GM20431 (cell line): ENCODE measurements around the gene CLIP2.

Source experiments
- in situ Hi-C: fragments of 300-500 bp; cut with MseI, MboI; formaldehyde crosslinking; loops from one replicate; pipeline ENCODE4 v1.15.0; 2020; ENCODE audit warnings: low sequenced_read_pairs; ENCODE audit not compliant: unreplicated experiment

Gene CLIP2

DNA sequence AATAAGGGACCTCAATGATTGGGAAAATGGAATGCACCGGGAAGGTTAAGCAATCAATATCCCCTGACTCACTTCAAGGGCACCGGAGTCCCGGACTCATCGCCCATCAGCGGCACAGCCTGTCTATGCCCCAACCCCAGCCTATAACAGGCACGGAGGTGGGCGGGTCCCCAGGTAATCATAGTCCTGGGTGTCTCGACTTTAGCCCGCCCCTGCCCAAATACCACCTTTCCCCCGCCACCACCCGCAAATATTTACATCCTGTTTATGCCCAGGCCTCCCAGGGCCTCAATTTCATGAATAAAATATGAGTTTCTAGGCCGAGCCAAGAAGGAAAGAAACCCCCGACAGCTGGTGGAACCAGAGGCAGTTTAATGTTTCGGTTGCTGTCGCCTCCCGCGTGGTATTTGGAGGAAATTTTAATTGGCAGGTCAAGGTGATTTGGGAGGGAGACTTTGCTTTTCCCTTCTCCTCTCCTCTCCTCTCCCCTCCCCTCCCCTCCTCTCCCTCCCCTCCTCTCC, 19.4 kb upstream of the CLIP2 start:
- in situ Hi-C loops: no loop called here

DNA sequence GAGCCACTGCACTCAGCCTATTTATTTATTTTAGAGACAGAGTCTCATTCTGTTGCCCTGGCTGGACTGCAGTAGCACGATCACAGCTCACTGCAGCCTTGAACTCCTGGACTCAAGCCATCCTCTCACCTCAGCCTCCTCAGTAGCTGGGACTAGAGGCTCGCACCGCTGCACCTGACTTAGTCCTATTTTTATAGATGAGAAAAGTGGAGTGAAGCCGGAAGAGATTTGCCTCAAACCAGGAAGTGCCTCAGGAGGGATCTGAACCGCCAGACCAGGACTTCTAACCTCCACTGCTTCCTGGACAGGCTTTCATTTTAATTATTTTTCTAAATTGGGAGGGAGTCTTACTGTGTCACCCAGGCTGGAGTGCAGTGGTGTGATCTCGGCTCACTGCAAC, 17.5 kb upstream of the CLIP2 start:
- in situ Hi-C loops: no loop called here

DNA sequence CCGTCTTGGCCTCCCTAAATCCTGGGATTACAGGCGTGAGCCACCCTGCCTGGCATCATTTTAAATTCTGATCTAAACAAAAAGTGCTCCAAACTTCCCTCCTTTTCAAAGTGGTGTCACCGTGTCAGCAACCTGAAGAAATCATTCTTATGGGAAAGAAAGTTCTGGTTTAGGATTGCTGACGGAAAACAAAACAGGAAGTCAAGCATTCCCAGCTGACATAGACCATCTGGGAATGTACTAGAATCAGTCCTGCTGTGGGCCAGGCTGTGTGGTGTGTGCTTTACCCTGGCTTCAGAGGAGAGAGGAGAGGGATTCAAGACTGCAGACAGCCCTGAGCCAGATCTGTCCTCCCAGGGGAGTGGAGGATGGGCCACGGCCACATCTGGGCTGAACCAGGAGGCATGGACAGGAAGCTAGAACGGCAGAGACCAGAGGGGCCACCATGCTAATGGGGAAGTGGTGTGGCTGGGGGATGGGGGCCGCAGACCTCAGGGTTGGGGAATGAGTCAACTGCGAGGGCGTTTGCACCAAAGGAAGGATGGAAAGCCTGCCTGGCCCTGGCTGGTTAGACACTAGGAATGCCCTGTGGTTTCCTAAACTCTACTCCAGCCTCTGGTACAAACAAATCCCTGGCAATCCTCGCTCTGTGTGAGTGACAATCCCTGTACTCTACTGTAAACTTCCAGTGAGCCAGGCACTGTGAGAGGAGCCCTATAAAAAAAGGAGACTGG, 16.7 kb upstream of the CLIP2 start:
- in situ Hi-C loops: no loop called here

DNA sequence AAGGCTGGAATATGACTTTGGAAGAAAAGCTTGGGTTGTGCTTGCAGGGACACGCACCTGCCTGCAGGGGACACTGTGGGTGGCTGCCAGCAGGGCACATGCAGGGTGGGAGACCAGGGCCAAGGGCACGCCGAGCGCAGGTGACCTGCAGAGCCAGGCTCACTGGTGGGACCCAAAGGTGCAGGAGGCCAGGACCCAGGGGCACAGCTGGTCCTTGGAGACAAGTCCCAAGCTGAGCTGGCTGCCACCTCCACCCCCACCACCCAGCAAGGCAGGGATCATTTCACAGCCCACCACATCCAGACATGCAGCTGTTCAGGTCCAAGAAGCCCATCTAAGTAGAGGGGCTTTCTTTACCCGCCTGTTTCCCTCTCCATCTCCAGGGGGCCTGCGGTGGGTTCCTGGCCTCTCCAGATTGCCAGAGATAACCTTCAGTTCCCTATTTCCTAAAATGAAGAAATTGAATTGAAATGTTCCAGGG, 13.8 kb upstream of the CLIP2 start:
- in situ Hi-C loops: no loop called here

DNA sequence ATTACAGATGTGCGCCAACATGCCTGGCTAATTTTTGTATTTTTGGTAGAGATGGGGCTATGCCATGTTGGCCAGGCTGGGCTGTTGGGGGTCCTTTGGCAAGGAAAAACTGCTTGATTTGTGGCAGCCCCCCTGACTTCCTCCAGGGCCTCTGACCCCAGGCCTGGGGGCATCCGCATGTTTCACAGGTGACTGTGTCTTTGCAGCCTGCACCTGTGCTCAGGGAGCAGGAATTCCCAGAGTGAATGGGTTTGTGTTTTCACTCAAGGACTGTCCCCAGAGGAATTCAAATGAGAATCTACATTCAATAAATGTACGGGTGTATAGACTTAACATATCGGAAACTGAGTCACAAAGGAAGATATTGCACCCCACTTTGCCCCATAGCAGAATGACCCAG, 11.6 kb upstream of the CLIP2 start:
- in situ Hi-C loops: no loop called here

DNA sequence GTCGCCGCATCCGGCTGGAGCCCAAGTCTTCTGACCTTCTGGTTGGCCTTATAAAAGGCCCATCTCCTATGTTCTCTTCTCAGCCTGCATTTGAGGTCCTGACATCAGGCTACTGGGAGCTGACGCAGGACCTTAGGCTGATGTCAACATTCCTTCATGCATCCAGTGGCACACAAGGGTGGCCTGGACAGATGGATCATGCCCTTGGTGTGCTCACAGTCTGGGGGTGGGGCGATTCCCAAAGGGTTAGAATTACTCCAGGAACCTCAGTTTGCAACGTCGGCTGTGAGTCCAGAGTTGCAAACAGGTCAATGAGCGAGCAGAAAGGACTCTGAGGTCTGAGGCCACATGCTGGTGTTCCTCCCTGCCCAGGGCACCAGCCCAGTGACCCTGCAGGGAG, 8.2 kb upstream of the CLIP2 start:
- in situ Hi-C loops: no loop called here

DNA sequence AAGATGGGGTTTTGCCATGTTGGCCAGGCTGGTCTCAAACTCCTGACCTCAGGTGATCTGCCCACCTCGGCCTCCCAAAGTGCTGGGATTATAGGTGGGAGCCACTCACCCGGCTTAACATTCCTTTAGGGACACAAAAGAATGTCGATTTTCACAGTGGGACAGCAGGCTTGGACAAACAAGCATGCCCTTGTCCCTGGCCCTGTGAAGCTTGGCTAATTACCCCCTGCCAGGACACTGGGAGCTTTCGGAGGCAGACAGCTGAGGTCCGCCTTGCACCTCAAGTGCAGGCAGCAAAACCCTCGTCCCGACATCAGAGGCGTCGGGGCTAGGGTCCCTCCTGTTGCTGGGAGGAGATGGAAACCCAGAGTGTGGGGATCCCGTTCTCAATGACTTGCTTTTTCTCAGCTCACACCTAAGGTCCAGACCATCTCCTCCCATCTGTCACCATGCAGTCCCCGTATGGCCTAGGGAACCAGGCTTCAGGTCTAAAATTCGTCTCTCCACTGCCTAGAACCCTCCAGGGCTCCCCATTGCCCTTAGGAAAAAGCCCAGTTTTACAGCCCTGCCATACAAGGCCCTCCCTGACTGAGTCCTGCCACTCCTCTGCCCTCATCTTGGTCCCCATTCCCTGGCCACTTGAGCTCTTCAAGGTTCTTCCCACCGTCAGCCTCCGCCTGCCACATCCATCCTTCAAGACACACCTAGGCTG, 6.3 kb upstream of the CLIP2 start:
- in situ Hi-C loops: no loop called here

DNA sequence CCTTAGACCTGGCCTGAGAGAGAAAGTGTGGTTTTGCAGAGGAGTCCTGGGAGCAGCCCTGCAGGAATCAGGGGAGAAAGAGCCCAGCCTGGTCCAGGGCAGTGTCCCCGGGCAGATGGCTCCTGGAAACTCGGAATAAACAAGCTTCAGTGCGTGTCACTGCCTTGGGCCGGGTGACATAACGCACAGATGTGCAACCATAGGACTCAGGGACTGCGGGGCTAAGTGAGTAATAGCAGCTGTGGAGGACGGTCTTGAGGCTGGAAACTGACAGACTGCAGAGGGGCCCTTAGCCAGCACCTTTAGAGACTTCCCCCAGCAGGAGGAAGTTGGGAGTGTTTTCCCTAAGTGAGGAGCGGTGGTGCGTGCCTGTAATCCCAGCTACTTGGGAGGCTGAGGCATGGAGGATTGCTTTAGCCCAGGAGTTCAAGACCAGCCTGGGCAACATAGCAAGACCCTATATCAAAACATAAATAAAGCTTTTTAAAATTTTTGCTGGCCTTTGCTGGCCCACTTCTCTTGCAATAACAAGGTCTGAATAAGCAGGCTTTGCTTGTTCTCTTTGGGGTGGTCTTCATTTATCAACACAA, 5.3 kb upstream of the CLIP2 start:
- in situ Hi-C loops: no loop called here

DNA sequence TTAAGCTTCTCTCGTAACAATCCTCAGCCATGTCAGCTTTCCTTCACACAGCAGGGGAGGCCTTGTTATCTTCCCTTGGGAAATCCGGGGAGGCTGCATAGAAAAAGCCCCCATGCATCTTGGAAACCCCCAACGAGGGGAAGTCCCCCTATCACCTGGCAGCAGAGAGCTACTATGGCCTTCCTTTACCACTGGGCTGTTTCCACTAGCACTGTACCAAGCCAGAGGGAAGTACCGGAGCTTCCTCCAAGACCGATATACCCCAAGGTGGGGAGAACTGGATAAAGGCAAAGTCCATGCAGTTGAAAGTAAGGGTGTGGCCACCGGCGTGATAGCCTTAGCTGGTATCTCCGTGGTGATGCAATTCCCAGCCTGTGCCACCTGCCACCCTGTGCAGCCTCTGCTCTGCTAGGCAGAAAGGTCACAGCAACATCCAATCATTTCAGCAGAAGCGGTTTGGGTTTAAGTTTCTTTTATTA, 4.4 kb upstream of the CLIP2 start:
- in situ Hi-C loops: no loop called here

DNA sequence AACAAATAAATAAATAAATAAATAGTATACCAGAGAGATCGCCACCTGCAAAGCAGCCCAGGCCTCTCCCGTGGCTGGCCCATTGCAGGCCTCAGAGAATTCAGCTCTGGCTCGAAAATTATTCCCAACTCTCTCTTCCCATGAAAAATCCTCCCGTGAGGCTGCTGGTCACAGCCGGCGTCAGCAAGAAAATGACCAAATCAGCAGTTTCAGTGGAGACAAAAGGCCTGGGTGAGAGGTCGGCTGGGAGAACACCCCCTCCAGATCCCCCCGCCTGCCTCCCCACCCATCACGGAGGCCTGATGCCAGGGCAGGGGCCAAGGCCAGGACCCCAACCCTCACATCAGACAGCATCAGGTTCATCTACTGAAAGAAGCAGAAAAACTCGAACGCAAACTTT, 3.1 kb upstream of the CLIP2 start:
- in situ Hi-C loops: no loop called here

DNA sequence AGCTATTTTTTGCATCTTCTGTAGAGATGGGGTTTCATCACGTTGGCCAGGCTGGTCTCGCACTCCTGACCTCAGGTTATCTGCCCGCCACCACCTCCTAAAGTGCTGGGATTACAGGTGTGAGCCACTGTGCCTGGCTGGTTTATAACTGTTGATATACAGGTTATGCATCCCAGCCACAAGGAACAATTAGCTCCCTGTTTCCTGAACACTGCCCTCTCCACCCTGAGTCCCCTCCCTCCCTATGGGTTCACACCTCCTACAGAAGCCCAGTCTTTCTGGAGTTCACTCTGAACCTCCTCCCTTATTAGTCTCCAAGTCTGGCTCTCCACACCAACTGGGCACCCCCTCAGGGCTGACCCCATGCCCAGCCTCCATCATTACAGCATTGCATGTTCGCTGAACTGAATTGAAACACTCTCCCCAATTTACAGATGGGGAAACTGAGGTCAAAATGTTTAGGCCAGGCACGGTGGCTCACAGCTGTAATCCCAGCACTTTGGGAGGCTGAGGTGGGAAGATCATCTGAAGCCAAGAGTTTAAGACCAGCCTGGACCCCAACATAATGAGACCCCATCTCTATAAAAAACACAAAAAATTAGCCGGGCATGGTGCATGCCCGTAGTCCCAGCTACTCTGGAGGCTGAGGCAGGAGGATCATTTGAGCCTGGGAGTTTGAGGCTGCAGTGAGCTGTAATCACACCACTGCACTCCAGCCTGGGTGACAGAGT, 1.7 kb upstream of the CLIP2 start:
- in situ Hi-C loops: no loop called here

DNA sequence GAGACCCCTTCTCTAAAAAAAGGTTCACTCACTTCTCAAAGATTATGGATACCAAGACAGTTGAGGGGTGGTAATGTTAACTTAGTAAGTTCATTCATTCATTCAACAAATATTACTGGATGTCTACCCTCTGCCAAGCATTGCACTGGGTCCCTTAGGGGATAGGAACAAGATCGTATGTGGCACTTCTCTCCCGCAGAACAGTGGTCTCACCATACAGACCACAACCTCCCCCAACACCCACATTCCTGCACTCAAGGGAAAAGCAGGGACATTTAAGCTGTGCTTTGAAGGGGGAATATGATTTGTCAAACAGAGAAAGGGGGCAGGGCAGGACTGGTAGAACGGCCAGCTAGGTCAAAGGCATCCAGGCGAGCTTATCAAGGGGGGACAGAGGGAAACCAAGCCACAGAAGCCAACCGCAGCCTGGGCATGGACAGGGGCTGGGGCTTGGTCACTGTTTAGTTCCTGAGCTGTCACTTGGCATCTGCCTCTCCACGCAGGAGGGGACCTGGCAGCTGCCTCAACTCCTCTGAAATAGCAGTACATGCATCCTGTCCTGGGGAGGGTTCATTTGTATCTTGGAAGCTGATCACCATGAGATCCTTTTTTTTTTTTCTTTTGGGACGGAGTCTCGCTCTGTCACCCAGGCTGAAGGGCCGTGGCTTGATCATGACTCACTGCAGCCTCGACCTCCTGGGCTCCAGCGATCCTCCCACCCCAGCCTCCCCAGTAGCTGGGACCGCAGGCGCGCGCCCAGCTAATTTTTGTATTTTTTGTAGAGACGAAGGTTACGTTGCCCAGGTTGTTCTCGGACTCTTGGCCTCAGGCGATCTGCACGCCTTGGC, 949 bp upstream of the CLIP2 start:
- in situ Hi-C loops: no loop called here

DNA sequence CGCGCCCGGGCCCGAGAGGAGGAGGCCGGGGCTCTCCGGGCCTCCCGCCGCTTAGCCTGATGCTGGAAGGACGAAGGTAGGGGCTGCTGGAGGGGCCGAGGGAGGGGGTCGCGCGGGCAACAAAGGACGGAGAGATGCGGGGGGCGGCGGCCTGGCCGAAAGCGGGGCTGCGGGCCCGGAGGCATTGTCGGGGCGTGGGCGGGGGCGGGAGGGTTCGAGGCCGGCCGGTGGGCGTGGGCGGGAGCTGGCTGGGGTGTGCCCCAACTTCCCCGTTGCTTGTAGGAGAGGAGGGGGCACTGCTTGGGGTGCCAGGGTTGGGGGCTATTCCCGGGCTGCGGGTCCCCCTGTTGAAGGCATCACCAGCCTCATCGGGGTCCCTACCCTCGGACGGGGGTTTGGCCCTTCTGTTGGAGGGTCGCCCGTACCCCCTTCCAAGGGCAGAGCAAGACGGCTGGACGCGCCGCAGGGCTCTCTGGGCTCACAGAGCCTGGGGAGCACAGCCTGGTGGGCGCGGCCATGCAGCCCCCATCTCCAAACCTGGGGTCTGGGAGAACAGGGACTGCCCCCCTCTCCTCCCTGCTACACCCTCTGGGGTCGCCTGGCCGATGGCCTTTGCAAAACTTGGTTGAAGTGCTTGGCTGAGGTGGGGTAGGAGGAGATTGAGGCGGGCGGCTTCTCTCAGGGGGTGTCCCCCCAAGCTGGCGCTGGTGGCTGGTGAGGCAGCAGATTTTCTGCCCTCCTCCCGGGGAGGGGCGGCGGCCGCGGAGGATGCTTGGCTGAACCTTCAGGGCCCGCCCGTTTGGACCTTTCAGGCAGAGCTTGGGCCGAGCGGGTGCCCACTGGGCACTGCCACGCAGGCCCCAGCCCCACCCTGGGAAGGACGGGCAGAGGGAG, 699 bp downstream of the CLIP2 start:
- in situ Hi-C loops: no loop called here

DNA sequence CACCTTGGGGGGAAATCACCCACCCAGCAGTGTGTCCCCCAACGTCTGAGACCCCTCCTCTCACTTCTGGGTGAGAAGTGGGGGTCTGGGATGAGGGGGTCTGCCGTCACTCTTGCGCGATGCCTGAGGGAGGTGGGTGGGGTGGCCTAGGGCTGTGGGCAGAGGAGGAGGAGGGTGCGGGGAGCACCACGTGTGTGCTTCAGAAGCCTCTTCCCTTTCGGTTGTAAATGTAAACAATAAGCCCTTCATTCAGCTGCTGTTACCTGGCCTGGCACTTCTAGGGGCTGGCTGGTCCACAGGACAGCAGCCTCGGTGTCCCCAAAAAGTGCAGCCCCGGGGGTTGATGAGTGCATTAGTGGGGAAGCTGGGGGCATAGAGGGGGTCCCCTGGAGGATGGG, 1.3 kb downstream of the CLIP2 start:
- in situ Hi-C loops: no loop called here

DNA sequence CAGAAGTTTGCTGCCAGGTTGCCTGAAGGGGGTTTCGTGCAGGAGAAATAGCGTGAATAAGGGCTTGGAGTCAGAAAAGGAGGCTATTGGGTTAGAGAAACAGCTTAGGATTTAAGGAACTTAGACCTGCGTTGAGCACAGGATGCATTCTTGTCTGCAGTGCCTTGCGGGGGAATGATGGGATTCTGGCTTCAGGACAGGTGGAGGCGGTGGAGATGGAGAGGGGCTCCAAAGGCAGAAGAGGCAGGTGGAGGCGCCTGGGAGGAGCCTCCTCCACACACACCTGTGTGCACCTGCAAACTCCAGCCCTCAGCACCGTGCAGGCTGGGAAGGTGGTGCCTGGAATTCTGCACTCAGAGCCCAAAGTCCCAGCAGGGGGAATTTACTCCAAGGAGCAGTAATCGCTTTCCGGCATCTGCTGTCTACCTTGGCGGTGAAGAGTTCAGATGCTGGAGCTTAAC, 1.8 kb downstream of the CLIP2 start:
- in situ Hi-C loops: no loop called here

DNA sequence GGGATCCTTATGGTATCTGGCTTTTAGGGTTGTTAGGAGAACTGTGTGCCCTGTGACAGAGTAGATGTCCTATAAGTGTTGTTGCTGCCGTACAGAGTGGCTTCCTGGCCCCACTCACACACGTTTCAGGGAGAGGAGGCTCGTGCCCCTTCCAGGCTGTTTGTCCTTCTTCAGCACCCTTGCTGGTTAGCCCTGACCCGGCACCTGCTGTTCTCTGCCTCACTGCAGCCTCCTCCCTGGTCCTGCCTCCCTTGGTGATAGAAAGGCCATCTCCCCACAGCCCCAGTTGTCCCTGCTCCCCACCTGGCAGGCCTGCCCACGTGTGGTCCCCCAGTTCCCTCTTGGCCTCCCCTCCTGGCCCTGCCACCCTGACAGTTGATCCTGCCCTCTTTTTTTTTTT, 2.3 kb downstream of the CLIP2 start:
- in situ Hi-C loops: no loop called here

DNA sequence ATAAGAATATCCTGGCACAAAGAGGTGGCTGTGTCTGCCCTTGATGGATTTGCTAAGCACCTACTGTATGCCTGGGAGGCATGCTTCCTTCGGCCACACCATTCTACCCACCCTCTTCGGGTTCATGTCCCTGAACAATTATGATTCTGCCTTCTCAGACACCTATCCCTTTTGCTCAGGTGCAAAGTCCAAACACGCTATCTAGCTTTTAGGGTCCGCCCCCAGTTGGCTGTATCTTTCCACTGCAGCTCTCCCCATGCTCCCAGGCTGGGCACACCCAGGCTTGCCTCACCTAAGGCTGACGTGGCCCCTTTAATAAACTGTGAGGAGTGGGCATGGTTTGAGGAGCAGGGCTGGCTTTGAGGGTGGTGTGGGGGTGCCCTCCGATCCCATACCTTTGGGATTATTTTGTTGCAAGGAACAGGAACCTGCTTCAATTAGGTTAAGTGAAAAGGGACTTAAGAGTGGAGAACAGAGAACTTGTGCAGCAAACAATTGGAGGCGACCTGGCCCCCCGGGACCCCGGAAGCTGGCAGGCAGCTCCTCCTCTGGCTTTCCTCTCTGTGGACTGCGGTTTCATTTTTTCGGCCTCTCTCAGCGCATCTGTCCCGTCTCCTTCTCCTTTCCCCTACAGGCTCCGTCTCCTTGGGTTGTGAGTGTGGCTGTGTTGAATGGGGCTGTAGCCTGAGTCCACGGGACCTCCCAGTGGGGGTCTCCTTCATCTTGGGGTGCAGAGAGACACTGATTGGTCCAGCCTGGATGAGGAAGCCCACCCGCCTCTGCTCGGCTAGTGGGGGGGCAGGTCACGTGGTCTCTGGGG, 3.8 kb downstream of the CLIP2 start:
- in situ Hi-C loops: no loop called here

DNA sequence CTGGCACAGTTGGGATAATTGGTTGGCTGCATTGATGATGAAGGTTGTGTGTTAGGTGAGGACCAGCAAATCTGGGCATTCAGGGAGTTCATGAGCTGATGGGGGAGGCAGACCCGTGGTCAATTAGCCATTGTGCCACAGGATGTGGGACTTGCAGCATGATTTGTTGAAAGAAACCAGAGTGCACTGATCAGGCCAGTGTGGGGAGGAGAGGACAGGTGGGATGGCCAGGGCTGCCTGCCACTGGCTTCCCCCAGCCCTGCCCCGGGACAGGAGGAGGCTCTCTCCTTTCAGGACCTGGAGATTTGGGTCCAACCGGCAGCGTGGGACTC, 4.3 kb downstream of the CLIP2 start:
- in situ Hi-C loops: no loop called here
